HCT116 (cell line): ENCODE data around the gene PLBD2. TPM values are rescaled to one million over a fixed set of nuclear protein-coding genes. Genes with fewer than 3 reads are reported as not detected.

ENCODE experiments used
- ATAC-seq: fragments of 200-7000 bp; cut with Tn5 transposase; 2 replicates; pipeline ENCODE4 v1.9.1; 2020; ENCODE audit warnings: mild to moderate bottlenecking, moderate library complexity
- BruUV-seq: library from RNA; stranded (reverse); fragments of 400-500 nt; replicated peaks from 2 replicates; lab custom pipeline; 2021; lab: Mats Ljungman, UMichigan
- CTCF ChIA-PET: fragments of 300-600 bp; sonication (Branson Sonifier 250); formaldehyde crosslinking; loops from one replicate; lab custom pipeline; 2021; ENCODE audit warnings: antibody characterized with exemption; lab: Charles Lee
- POLR2A ChIA-PET: fragments of 300-600, 350-600 bp; sonication (Branson Sonifier 250); formaldehyde crosslinking; loops from one replicate; lab custom pipeline; 2021; ENCODE audit warnings: antibody characterized with exemption; lab: Charles Lee
- RAD21 ChIA-PET, 2 experiments: fragments of 300-600 bp; sonication (Branson Sonifier 250); formaldehyde crosslinking; loops; one replicate each; lab custom pipeline; 2023; ENCODE audit warnings: low total read pairs in 2 of 2; ENCODE audit not compliant: uncharacterized antibody in 2 of 2, unreplicated experiment in 2 of 2, low non-redundant PET in 1 of 2; lab: Charles Lee
- DNase-seq: peaks from one replicate; pipeline ENCODE4 v3.0.0-alpha.2; 2010; ENCODE audit warnings: low read depth, low spot score
- H2AFZ ChIP-seq: fragments of 200-600 bp; shearing (Covaris generic), sonication (generic); 2 replicates; pipeline ENCODE4 v1.6.1; 2017; ENCODE audit warnings: low read depth, mixed run types, mixed read lengths, antibody characterized with exemption, low read length; ENCODE audit not compliant: poor library complexity, severe bottlenecking
- H3K27ac ChIP-seq: 2 replicates; pipeline ENCODE4 v1.5.1; 2012; ENCODE audit warnings: low read depth, low read length
- H3K27me3 ChIP-seq: fragments of 200-600 bp; sonication (generic); 2 replicates; pipeline ENCODE4 v1.6.1; 2016; ENCODE audit warnings: mixed run types, low read length, mixed read lengths; ENCODE audit not compliant: insufficient read depth
- H3K36me3 ChIP-seq, 2 experiments: fragments of 200-500 bp in 1 of 2; fragments of 200-600 bp in 1 of 2; sonication (Bioruptor generic) in 1 of 2; sonication (generic) in 1 of 2; 2 replicates each; pipeline versions ENCODE4 v1.5.1 to v1.6.1; 2014 to 2016; ENCODE audit warnings: low read length in 2 of 2, inconsistent platforms in 1 of 2, mixed read lengths in 1 of 2, mixed run types in 1 of 2; ENCODE audit not compliant: insufficient read depth in 2 of 2, control insufficient read depth in 1 of 2
- H3K4me1 ChIP-seq, 2 experiments: fragments of 200-600 bp in 1 of 2; sonication (generic) in 1 of 2; 2 replicates each; pipeline versions ENCODE4 v1.5.1 to v1.6.1; 2012 to 2017; ENCODE audit warnings: low read length in 2 of 2, inconsistent platforms in 1 of 2, mild to moderate bottlenecking in 1 of 2, mixed read lengths in 1 of 2, mixed run types in 1 of 2, moderate library complexity in 1 of 2; ENCODE audit not compliant: insufficient read depth in 2 of 2, control insufficient read depth in 1 of 2
- H3K4me2 ChIP-seq: fragments of 200-600 bp; sonication (generic); 2 replicates; pipeline ENCODE4 v1.6.1; 2017; ENCODE audit warnings: mixed run types, low read length, mixed read lengths
- H3K4me3 ChIP-seq, 2 experiments: fragments of 200-600 bp in 1 of 2; sonication (generic) in 1 of 2; replicated peaks in 1 of 2; 2 replicates each; pipeline ENCODE4 v1.5.1; 2011 to 2016; ENCODE audit warnings: low read length in 2 of 2, control low read depth in 1 of 2, low read depth in 1 of 2, mild to moderate bottlenecking in 1 of 2, mixed read lengths in 1 of 2, mixed run types in 1 of 2
- H3K79me2 ChIP-seq: fragments of 200-600 bp; sonication (generic); 2 replicates; pipeline ENCODE4 v1.6.1; 2017; ENCODE audit warnings: mild to moderate bottlenecking, mixed run types, low read length, moderate library complexity, mixed read lengths; ENCODE audit not compliant: insufficient read depth
- H3K9ac ChIP-seq: fragments of 200-600 bp; sonication (generic); 2 replicates; pipeline ENCODE4 v1.6.1; 2016; ENCODE audit warnings: low read length, mixed read lengths
- H3K9me2 ChIP-seq: fragments of 200-600 bp; sonication (generic), shearing (Covaris generic); 2 replicates; pipeline ENCODE4 v1.6.1; 2017; ENCODE audit warnings: mixed run types, mild to moderate bottlenecking, moderate library complexity; ENCODE audit not compliant: insufficient read depth
- H3K9me3 ChIP-seq, 2 experiments: fragments of 200-500 bp in 1 of 2; fragments of 200-600 bp in 1 of 2; sonication (Bioruptor generic) in 1 of 2; sonication (generic) in 1 of 2; 2 replicates each; pipeline ENCODE4 v1.6.1; 2014 to 2017; ENCODE audit warnings: low read length in 2 of 2, mixed read lengths in 2 of 2, inconsistent platforms in 1 of 2, low read depth in 1 of 2, mild to moderate bottlenecking in 1 of 2, mixed run types in 1 of 2, moderate library complexity in 1 of 2; ENCODE audit not compliant: control insufficient read depth in 1 of 2, insufficient read depth in 1 of 2
- H4K20me1 ChIP-seq: fragments of 200-600 bp; sonication (generic), shearing (Covaris generic); 2 replicates; pipeline ENCODE4 v1.6.1; 2017; ENCODE audit warnings: mixed run types, mild to moderate bottlenecking, moderate library complexity; ENCODE audit not compliant: insufficient read depth
- CBX3 ChIP-seq: IDR thresholded peaks from 2 replicates; pipeline ENCODE4 v1.6.1; 2012; ENCODE audit warnings: low read depth
- CTCF ChIP-seq, 3 experiments: fragments of 200-600 bp in 1 of 3; sonication (generic) in 1 of 3; IDR thresholded peaks in 2 of 3; conservative IDR thresholded peaks in 1 of 3; 2 replicates each; pipeline ENCODE4 v1.5.1; 2012 to 2017; ENCODE audit warnings: low read depth in 2 of 3, low read length in 2 of 3, antibody characterized with exemption in 1 of 3, borderline replicate concordance in 1 of 3, control low read depth in 1 of 3, mild to moderate bottlenecking in 1 of 3, mixed read lengths in 1 of 3, mixed run types in 1 of 3, moderate library complexity in 1 of 3; ENCODE audit not compliant: insufficient read depth in 1 of 3
- EGR1 ChIP-seq: IDR thresholded peaks from 2 replicates; pipeline ENCODE4 v1.6.1; 2012; ENCODE audit warnings: low read depth
- ELF1 ChIP-seq: IDR thresholded peaks from 2 replicates; pipeline ENCODE4 v1.6.1; 2012; ENCODE audit warnings: low read depth, borderline replicate concordance
- FOSL1 ChIP-seq: IDR thresholded peaks from 2 replicates; pipeline ENCODE4 v1.6.1; 2012; ENCODE audit warnings: low read depth
- JUND ChIP-seq: IDR thresholded peaks from 2 replicates; pipeline ENCODE4 v1.6.1; 2012
- POLR2A ChIP-seq: IDR thresholded peaks from 2 replicates; pipeline ENCODE4 v1.7.0; 2011; ENCODE audit warnings: borderline replicate concordance; ENCODE audit not compliant: insufficient read depth, insufficient read length; ENCODE audit errors: extremely low read depth
- REST ChIP-seq: IDR thresholded peaks from 2 replicates; pipeline ENCODE4 v1.6.1; 2012; ENCODE audit warnings: low read depth
- SIN3A ChIP-seq: IDR thresholded peaks from 2 replicates; pipeline ENCODE4 v1.6.1; 2012; ENCODE audit warnings: low read depth
- SP1 ChIP-seq: IDR thresholded peaks from 2 replicates; pipeline ENCODE4 v1.6.1; 2012; ENCODE audit warnings: low read depth
- TCF7L2 ChIP-seq: IDR thresholded peaks from 2 replicates; pipeline ENCODE4 v1.7.0; 2011; ENCODE audit warnings: borderline replicate concordance, inconsistent platforms; ENCODE audit not compliant: insufficient read depth, insufficient read length; ENCODE audit errors: extremely low read depth
- ZBTB33 ChIP-seq: IDR thresholded peaks from 2 replicates; pipeline ENCODE4 v1.6.1; 2011; ENCODE audit warnings: mild to moderate bottlenecking, low read length, moderate library complexity; ENCODE audit not compliant: insufficient replicate concordance; ENCODE audit errors: extremely low read depth
- ZFX ChIP-seq: fragments of 450-650 bp; IDR thresholded peaks from 2 replicates; pipeline ENCODE4 v1.6.1; 2017
- ZNF274 ChIP-seq: fragments of 200-500 bp; sonication (Bioruptor generic); IDR thresholded peaks from 2 replicates; pipeline ENCODE4 v1.6.1; 2014; ENCODE audit warnings: mild to moderate bottlenecking, low read depth, low read length, inconsistent platforms
- intact Hi-C: fragments of 100-400 bp; cut with micrococcal nuclease; formaldehyde crosslinking; loops from 2 replicates; pipeline ENCODE4 v1.10.0; 2022
- total RNA-seq: library from RNA; stranded (reverse); gene quantifications from one replicate; pipeline ENCODE4 v1.2.1, GENCODE V29; 2021; ENCODE audit not compliant: unreplicated experiment

Gene PLBD2
- total RNA-seq, 1 experiment from 2014 or later: 45.0 TPM

- H3K9me2 ChIP-seq: no peaks in the 10 kb centered on the region
- no peaks in the 10 kb centered on the region for H3K79me2 ChIP-seq
- no peak overlapping the region for H3K9ac ChIP-seq
- no peak overlapping the region for H3K27ac ChIP-seq
- H3K4me2 ChIP-seq: no peak overlapping the region
- H4K20me1 ChIP-seq: no peaks in the 10 kb centered on the region
- H3K36me3 ChIP-seq: no peaks in the 10 kb centered on the region
- H2AFZ ChIP-seq: no peak overlapping the region
- intact Hi-C loops: no loop called here
- BruUV-seq: no TSS peak
- H3K9me3 ChIP-seq: no peaks in the 10 kb centered on the region
- H3K4me1 ChIP-seq: no peaks in the 10 kb centered on the region
- ATAC-seq (no peak), DNase-seq (no peak)
- no peaks in the 10 kb centered on the region for H3K27me3 ChIP-seq
- ChIA-PET POLR2A (no interaction called here), CTCF (no interaction called here), RAD21 (no interaction called here)
- H3K4me3 ChIP-seq: no peak overlapping the region
- TF ChIP-seq ZBTB33 (no peak), CTCF (IDR thresholded peaks at IDR 0.05 in 2 of 3, conservative IDR thresholded peaks at IDR 0.05 in 1 of 3; ENCODE audit: borderline replicate concordance in 1 of 3, insufficient read depth in 1 of 3, low read depth in 2 of 3, low read length in 2 of 3) (no peak), ZFX (no peak), FOSL1 (no peak), ELF1 (no peak), SP1 (no peak), JUND (no peak), ZNF274 (no peak), EGR1 (no peak), TCF7L2 (no peak), SIN3A (no peak), CBX3 (no peak), POLR2A (no peak), REST (no peak)
These were observed 9.4 kb upstream of the PLBD2 start for GRCh38 chr12:113348849-113349536.
